ENCODE results near the gene NR6A1. TPM values are rescaled to one million over a fixed set of nuclear protein-coding genes. Genes with fewer than 3 reads are reported as not detected.

The NR6A1 gene
- total RNA-seq, 1 experiment from 2014 or later: 0.77 TPM

DNA sequence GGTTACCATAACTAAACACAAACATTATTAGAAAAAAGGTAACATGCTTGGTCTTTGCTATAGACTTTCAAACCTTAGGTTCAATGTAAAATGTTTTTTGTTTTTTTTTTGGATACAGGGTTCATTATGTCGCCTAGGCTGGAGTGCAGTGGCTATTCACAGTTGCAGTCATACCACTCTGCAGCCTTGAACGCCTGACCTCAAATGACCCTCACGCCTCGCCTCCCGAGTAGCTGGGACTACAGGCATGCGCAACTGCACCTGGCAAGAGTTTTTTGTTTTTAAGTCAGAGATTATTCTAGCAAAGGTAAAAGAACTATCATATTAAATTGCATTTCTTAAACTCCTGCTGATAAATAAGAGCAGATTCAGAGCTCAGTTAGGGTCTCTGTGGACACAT lies 208.8 kb downstream of the NR6A1 start:
- no peak for ATAC-seq

GRCh38 chr9:124559871-124560270 lies 211.2 kb downstream of the NR6A1 start:
- H2AFZ ChIP-seq (ENCODE audit: low read length): no peak overlapping the region
- no TSS peak for BruUV-seq (replicated peaks)
- no peaks in the 10 kb centered on the region for H3K79me2 ChIP-seq (ENCODE audit: low read length)
- no peaks in the 10 kb centered on the region for H3K9me3 ChIP-seq (ENCODE audit: low read length)
- no peaks in the 10 kb centered on the region for H3K36me3 ChIP-seq (ENCODE audit: low read depth, low read length)
- H3K4me1 ChIP-seq (ENCODE audit: insufficient read depth, low read length): peaks cover 5% of the 10 kb centered on the region
- ChIA-PET CTCF (no interaction called here), POLR2A (ENCODE audit: unreplicated experiment) (no interaction called here)
- DNase-seq (peak; percentile 85), ATAC-seq (peak; percentile 64)
- H3K9me2 ChIP-seq (replicated peaks; ENCODE audit: low read length): no peaks in the 10 kb centered on the region
- no peak overlapping the region for H3K27ac ChIP-seq (ENCODE audit: low read length)
- H3K4me2 ChIP-seq (ENCODE audit: low read length): peak overlapping the region; percentile 56
- H3K9ac ChIP-seq (ENCODE audit: low read length): no peak overlapping the region
- H3K4me3 ChIP-seq (ENCODE audit: low read length): no peak overlapping the region
- intact Hi-C loops (cut with micrococcal nuclease): no loop called here
- H4K20me1 ChIP-seq (ENCODE audit: low read length): no peaks in the 10 kb centered on the region
- H3K27me3 ChIP-seq (ENCODE audit: low read length): no peaks in the 10 kb centered on the region
- H3F3A ChIP-seq (ENCODE audit: low read length, unreplicated experiment): no peaks in the 10 kb centered on the region
- no peak for TF ChIP-seq EZH2 (IDR thresholded peaks at IDR 0.05; ENCODE audit: low read length, unreplicated experiment)
- TF ChIP-seq EZH2phosphoT487 (IDR thresholded peaks at IDR 0.05; ENCODE audit: borderline replicate concordance, low read length): no peak

More for the DNA sequence above, 208.8 kb downstream of the NR6A1 start:
- TF ChIP-seq EZH2 (IDR thresholded peaks at IDR 0.05; ENCODE audit: low read length, unreplicated experiment) (no peak), EZH2phosphoT487 (IDR thresholded peaks at IDR 0.05; ENCODE audit: borderline replicate concordance, low read length) (no peak)
- TF ChIP-seq, protein P1, sequence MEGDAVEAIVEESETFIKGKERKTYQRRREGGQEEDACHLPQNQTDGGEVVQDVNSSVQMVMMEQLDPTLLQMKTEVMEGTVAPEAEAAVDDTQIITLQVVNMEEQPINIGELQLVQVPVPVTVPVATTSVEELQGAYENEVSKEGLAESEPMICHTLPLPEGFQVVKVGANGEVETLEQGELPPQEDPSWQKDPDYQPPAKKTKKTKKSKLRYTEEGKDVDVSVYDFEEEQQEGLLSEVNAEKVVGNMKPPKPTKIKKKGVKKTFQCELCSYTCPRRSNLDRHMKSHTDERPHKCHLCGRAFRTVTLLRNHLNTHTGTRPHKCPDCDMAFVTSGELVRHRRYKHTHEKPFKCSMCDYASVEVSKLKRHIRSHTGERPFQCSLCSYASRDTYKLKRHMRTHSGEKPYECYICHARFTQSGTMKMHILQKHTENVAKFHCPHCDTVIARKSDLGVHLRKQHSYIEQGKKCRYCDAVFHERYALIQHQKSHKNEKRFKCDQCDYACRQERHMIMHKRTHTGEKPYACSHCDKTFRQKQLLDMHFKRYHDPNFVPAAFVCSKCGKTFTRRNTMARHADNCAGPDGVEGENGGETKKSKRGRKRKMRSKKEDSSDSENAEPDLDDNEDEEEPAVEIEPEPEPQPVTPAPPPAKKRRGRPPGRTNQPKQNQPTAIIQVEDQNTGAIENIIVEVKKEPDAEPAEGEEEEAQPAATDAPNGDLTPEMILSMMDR (conservative IDR thresholded peaks at IDR 0.05; ENCODE audit: low read depth, low read length): no peak
- H3K9me2 ChIP-seq (replicated peaks; ENCODE audit: low read length): no peaks in the 10 kb centered on the region
- no peaks in the 10 kb centered on the region for H4K20me1 ChIP-seq (ENCODE audit: low read length)
- peaks cover 5% of the 10 kb centered on the region for H3K4me1 ChIP-seq (ENCODE audit: insufficient read depth, low read length)
- H3F3A ChIP-seq (ENCODE audit: low read length, unreplicated experiment): no peaks in the 10 kb centered on the region
- H3K79me2 ChIP-seq (ENCODE audit: low read length): no peaks in the 10 kb centered on the region
- CTCF ChIA-PET: no interaction called here
- H3K36me3 ChIP-seq (ENCODE audit: low read depth, low read length): no peaks in the 10 kb centered on the region
- H3K9ac ChIP-seq (ENCODE audit: low read length): no peak overlapping the region
- POLR2A ChIA-PET (ENCODE audit: unreplicated experiment): interaction anchor here (0.6 kb wide), 1 partner anchor 1992 kb away, joined by 3 read pairs; no protein-coding TSS in a partner anchor
- H2AFZ ChIP-seq (ENCODE audit: low read length): no peak overlapping the region
- DNase-seq: no peak
- H3K27ac ChIP-seq (ENCODE audit: low read length): no peak overlapping the region
- no TSS peak for BruUV-seq (replicated peaks)
- no peaks in the 10 kb centered on the region for H3K27me3 ChIP-seq (ENCODE audit: low read length)
- no peak overlapping the region for H3K4me3 ChIP-seq (ENCODE audit: low read length)
- no peaks in the 10 kb centered on the region for H3K9me3 ChIP-seq (ENCODE audit: low read length)
- intact Hi-C loops (cut with micrococcal nuclease): no loop called here
- H3K4me2 ChIP-seq (ENCODE audit: low read length): no peak overlapping the region

GRCh38 chr9:124558777-124559470 lies 212.2 kb downstream of the NR6A1 start:
- Histone ChIP-seq H3K9me2 (replicated peaks; ENCODE audit: low read length) (no peaks in the 10 kb centered on the region), H4K20me1 (ENCODE audit: low read length) (no peaks in the 10 kb centered on the region), H3K79me2 (ENCODE audit: low read length) (no peaks in the 10 kb centered on the region), H3K27me3 (ENCODE audit: low read length) (no peaks in the 10 kb centered on the region), H3K9me3 (ENCODE audit: low read length) (no peaks in the 10 kb centered on the region), H3F3A (ENCODE audit: low read length, unreplicated experiment) (no peaks in the 10 kb centered on the region), H2AFZ (ENCODE audit: low read length) (no peak overlapping the region), H3K4me3 (ENCODE audit: low read length) (no peak overlapping the region), H3K27ac (ENCODE audit: low read length) (no peak overlapping the region), H3K4me1 (ENCODE audit: insufficient read depth, low read length) (peaks cover 5% of the 10 kb centered on the region), H3K36me3 (ENCODE audit: low read depth, low read length) (no peaks in the 10 kb centered on the region), H3K9ac (ENCODE audit: low read length) (no peak overlapping the region), H3K4me2 (ENCODE audit: low read length) (no peak overlapping the region)
- TF ChIP-seq, protein P1 (conservative IDR thresholded peaks at IDR 0.05; ENCODE audit: low read depth, low read length): no peak
- TF ChIP-seq EZH2 (IDR thresholded peaks at IDR 0.05; ENCODE audit: low read length, unreplicated experiment) (no peak), EZH2phosphoT487 (IDR thresholded peaks at IDR 0.05; ENCODE audit: borderline replicate concordance, low read length) (no peak)
- intact Hi-C loops (cut with micrococcal nuclease): no loop called here
- DNase-seq: no peak
- no peak for ATAC-seq
- CTCF ChIA-PET: no interaction called here
- BruUV-seq (replicated peaks): no TSS peak
- POLR2A ChIA-PET (ENCODE audit: unreplicated experiment): no interaction called here
